Activated CD4-positive, alpha-beta T cell treated with anti-CD3 and anti-CD28 coated beads, Interleukin-10, Interleukin-2, amounts not matched to agents 100 ng/mL and 50 ng/mL, durations not matched to agents 16 hours and 8 hours (primary cell): ENCODE measurements around the gene DUSP5.
"Not testable (repeated sequence)": the region's sequence is repeated elsewhere in the genome, so short reads cannot be mapped to it uniquely, and the experiment has no call there.

Source experiments
- DNase-seq: peaks from one replicate; pipeline ENCODE4 v3.0.0-alpha.2; 2020

Gene DUSP5

GRCh38 chr10:110497438-110498086 is at the start of gene DUSP5:
Gene DUSP5 (plus strand): TSS chr10:110497907. CDS start chr10:110498122, 215 bp downstream.
- DNase-seq = peak; percentile 97

- peak; percentile 48 for DNase-seq
These were observed 48.9 kb upstream of the DUSP5 start for GRCh38 chr10:110448682-110449418.

- DNase-seq = peak; percentile 48
These were observed 42.3 kb upstream of the DUSP5 start for GRCh38 chr10:110455446-110455845.

GRCh38 chr10:110456046-110456445 is 41.7 kb upstream of the DUSP5 start:
- DNase-seq = no peak

GRCh38 chr10:110456523-110457091 is 41.1 kb upstream of the DUSP5 start:
- no peak for DNase-seq

GRCh38 chr10:110457851-110458250 is 39.9 kb upstream of the DUSP5 start:
- no peak for DNase-seq

GRCh38 chr10:110458266-110458920 is 39.3 kb upstream of the DUSP5 start:
- no peak for DNase-seq

GRCh38 chr10:110459600-110459999 is 38.1 kb upstream of the DUSP5 start:
- no peak for DNase-seq

- DNase-seq = peak; percentile 34
These were observed 37.4 kb upstream of the DUSP5 start for GRCh38 chr10:110460111-110460809.

- DNase-seq = no peak
These were observed 36.6 kb upstream of the DUSP5 start for GRCh38 chr10:110461088-110461487.

- DNase-seq = no peak
These were observed 36.2 kb upstream of the DUSP5 start for GRCh38 chr10:110461530-110461929.

GRCh38 chr10:110462166-110463095 is 35.3 kb upstream of the DUSP5 start:
- no peak for DNase-seq

- not testable (repeated sequence) for DNase-seq
These were observed 29.4 kb upstream of the DUSP5 start for GRCh38 chr10:110468258-110468657.

GRCh38 chr10:110470541-110470940 is 27.2 kb upstream of the DUSP5 start:
- DNase-seq = not testable (repeated sequence)

GRCh38 chr10:110471566-110472139 is 26.1 kb upstream of the DUSP5 start:
- DNase-seq = no peak

GRCh38 chr10:110474017-110474416 is 23.7 kb upstream of the DUSP5 start:
- DNase-seq = no peak

GRCh38 chr10:110474826-110475225 is 22.9 kb upstream of the DUSP5 start:
- DNase-seq = no peak

- no peak for DNase-seq
These were observed 21.8 kb upstream of the DUSP5 start for GRCh38 chr10:110475722-110476515.

GRCh38 chr10:110479710-110480109 is 18.0 kb upstream of the DUSP5 start:
- no peak for DNase-seq

- DNase-seq = no peak
These were observed 17.3 kb upstream of the DUSP5 start for GRCh38 chr10:110480387-110480786.

GRCh38 chr10:110481919-110482318 is 15.8 kb upstream of the DUSP5 start:
- no peak for DNase-seq
